ENCODE measurements around the gene SLITRK2. TPM values are rescaled to one million over a fixed set of nuclear protein-coding genes. Genes with fewer than 3 reads are reported as not detected.

SLITRK2 gene, protein sequence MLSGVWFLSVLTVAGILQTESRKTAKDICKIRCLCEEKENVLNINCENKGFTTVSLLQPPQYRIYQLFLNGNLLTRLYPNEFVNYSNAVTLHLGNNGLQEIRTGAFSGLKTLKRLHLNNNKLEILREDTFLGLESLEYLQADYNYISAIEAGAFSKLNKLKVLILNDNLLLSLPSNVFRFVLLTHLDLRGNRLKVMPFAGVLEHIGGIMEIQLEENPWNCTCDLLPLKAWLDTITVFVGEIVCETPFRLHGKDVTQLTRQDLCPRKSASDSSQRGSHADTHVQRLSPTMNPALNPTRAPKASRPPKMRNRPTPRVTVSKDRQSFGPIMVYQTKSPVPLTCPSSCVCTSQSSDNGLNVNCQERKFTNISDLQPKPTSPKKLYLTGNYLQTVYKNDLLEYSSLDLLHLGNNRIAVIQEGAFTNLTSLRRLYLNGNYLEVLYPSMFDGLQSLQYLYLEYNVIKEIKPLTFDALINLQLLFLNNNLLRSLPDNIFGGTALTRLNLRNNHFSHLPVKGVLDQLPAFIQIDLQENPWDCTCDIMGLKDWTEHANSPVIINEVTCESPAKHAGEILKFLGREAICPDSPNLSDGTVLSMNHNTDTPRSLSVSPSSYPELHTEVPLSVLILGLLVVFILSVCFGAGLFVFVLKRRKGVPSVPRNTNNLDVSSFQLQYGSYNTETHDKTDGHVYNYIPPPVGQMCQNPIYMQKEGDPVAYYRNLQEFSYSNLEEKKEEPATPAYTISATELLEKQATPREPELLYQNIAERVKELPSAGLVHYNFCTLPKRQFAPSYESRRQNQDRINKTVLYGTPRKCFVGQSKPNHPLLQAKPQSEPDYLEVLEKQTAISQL
- 1 to 10 TPM in 1 of 7 donors, under 1 TPM in 6; 0.05 to 1.7 (median 0.24) TPM for total RNA-seq
- polyA plus RNA-seq = under 1 TPM; 0.05 to 0.43 TPM
- long read RNA-seq, donor 1 = 0 reads
- long read RNA-seq, donor 2, full-length matches to known transcripts = 27 of 27 reads
- long read RNA-seq, donor 2, partial matches to known transcripts = 0 of 27 reads
- long read RNA-seq, donor 2, other reads (novel, unspliced or antisense) = 0 of 27 reads
- long read RNA-seq, donor 3 = 0 reads

GRCh38 chrX:145817331-145818185, at the start of gene SLITRK2:
SLITRK2 (plus strand) TSS chrX:145817829; CDS start chrX:145822426, 4,597 bp downstream.
- TF ChIP-seq POLR2A (IDR thresholded peaks at IDR 0.05) (no peak), EP300 (IDR thresholded peaks at IDR 0.05) (no peak)
- TF ChIP-seq, protein P1, sequence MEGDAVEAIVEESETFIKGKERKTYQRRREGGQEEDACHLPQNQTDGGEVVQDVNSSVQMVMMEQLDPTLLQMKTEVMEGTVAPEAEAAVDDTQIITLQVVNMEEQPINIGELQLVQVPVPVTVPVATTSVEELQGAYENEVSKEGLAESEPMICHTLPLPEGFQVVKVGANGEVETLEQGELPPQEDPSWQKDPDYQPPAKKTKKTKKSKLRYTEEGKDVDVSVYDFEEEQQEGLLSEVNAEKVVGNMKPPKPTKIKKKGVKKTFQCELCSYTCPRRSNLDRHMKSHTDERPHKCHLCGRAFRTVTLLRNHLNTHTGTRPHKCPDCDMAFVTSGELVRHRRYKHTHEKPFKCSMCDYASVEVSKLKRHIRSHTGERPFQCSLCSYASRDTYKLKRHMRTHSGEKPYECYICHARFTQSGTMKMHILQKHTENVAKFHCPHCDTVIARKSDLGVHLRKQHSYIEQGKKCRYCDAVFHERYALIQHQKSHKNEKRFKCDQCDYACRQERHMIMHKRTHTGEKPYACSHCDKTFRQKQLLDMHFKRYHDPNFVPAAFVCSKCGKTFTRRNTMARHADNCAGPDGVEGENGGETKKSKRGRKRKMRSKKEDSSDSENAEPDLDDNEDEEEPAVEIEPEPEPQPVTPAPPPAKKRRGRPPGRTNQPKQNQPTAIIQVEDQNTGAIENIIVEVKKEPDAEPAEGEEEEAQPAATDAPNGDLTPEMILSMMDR (IDR thresholded peaks at IDR 0.05) = no peak
- no peaks in the 10 kb centered on the region for H3K4me1 ChIP-seq (ENCODE audit: insufficient read depth)
- DNase-seq = no peak
- no peaks in the 10 kb centered on the region for H3K27me3 ChIP-seq
- H3K4me3 ChIP-seq = peak within 1 kb of the TSS; percentile 10
- H3K27ac ChIP-seq = no peak within 1 kb of the TSS
- 20 to 26% (median 21%) methylated on average over 36 to 60 of the region's 60 CpGs for WGBS, 3 donors
- no peaks in the 10 kb centered on the region for H3K9me3 ChIP-seq
- intact Hi-C loops (cut with DNase I) = no loop called here
- no peaks in the 10 kb centered on the region for H3K36me3 ChIP-seq

GRCh38 chrX:145773006-145773405, 44.6 kb upstream of the SLITRK2 start:
- 43 to 76% (median 76%) methylated on average over 1 of the region's 1 CpG for WGBS, 3 donors
- intact Hi-C loops (cut with DNase I) = no loop called here
- Histone ChIP-seq H3K27ac (no peak overlapping the region), H3K9me3 (no peaks in the 10 kb centered on the region), H3K36me3 (no peaks in the 10 kb centered on the region), H3K27me3 (no peaks in the 10 kb centered on the region), H3K4me1 (ENCODE audit: insufficient read depth) (no peaks in the 10 kb centered on the region), H3K4me3 (no peak overlapping the region)
- TF ChIP-seq POLR2A (IDR thresholded peaks at IDR 0.05) (no peak), EP300 (IDR thresholded peaks at IDR 0.05) (no peak)
- TF ChIP-seq, protein P1 (IDR thresholded peaks at IDR 0.05) = no peak
- DNase-seq = no peak

- TF ChIP-seq EP300 (IDR thresholded peaks at IDR 0.05) (no peak), POLR2A (IDR thresholded peaks at IDR 0.05) (no peak)
- TF ChIP-seq, protein P1 (IDR thresholded peaks at IDR 0.05) = no peak
- WGBS, 3 donors = 57 to 85% (median 64%) methylated on average over 1 of the region's 1 CpG
- no peak for DNase-seq
- Histone ChIP-seq H3K27me3 (no peaks in the 10 kb centered on the region), H3K36me3 (no peaks in the 10 kb centered on the region), H3K4me3 (no peak overlapping the region), H3K9me3 (no peaks in the 10 kb centered on the region), H3K4me1 (ENCODE audit: insufficient read depth) (no peaks in the 10 kb centered on the region), H3K27ac (no peak overlapping the region)
- intact Hi-C loops (cut with DNase I) = no loop called here
These were observed 25.3 kb upstream of the SLITRK2 start for GRCh38 chrX:145792281-145792680.
